ENCODE measurements around the gene CNKSR1.

The CNKSR1 gene

GRCh38 chr1:26161415-26162219 is 15.7 kb upstream of the CNKSR1 start:
- FAIRE-seq: no peak
- no peak for TF ChIP-seq TAF1 (IDR thresholded peaks at IDR 0.05; ENCODE audit: borderline replicate concordance, low read depth, low read length)
- DNase-seq (ENCODE audit: insufficient read length): no peak

- TF ChIP-seq TAF1 (IDR thresholded peaks at IDR 0.05; ENCODE audit: borderline replicate concordance, low read depth, low read length) (no peak), POLR2A (IDR thresholded peaks at IDR 0.05; ENCODE audit: low read depth, low read length) (no peak), POLR2AphosphoS5 (IDR thresholded peaks at IDR 0.05; ENCODE audit: low read depth, low read length) (no peak)
- FAIRE-seq: no peak
- DNase-seq (ENCODE audit: insufficient read length): no peak
Measured at GRCh38 chr1:26162220-26162709, 15.0 kb upstream of the CNKSR1 start.

- FAIRE-seq: no peak
Measured at GRCh38 chr1:26163684-26164035, 13.6 kb upstream of the CNKSR1 start.

GRCh38 chr1:26164036-26164860 is 13.0 kb upstream of the CNKSR1 start:
- FAIRE-seq: peak; percentile 24
- peak; percentile 64 for DNase-seq (ENCODE audit: insufficient read length)

More at GRCh38 chr1:26163684-26164035, 13.6 kb upstream of the CNKSR1 start:
- TF ChIP-seq POLR2AphosphoS5 (IDR thresholded peaks at IDR 0.05; ENCODE audit: low read depth, low read length): no peak
- no peak for TF ChIP-seq POLR2A (IDR thresholded peaks at IDR 0.05; ENCODE audit: low read depth, low read length)
- TF ChIP-seq TAF1 (IDR thresholded peaks at IDR 0.05; ENCODE audit: borderline replicate concordance, low read depth, low read length): no peak
- no peak for DNase-seq (ENCODE audit: insufficient read length)

GRCh38 chr1:26164861-26165842 is 12.1 kb upstream of the CNKSR1 start:
- TF ChIP-seq POLR2A (IDR thresholded peaks at IDR 0.05; ENCODE audit: low read depth, low read length) (no peak), TAF1 (IDR thresholded peaks at IDR 0.05; ENCODE audit: borderline replicate concordance, low read depth, low read length) (no peak), POLR2AphosphoS5 (IDR thresholded peaks at IDR 0.05; ENCODE audit: low read depth, low read length) (no peak)
- no peak for DNase-seq (ENCODE audit: insufficient read length)
- no peak for FAIRE-seq

More at GRCh38 chr1:26164036-26164860, 13.0 kb upstream of the CNKSR1 start:
- no peak for TF ChIP-seq POLR2A (IDR thresholded peaks at IDR 0.05; ENCODE audit: low read depth, low read length)
- TF ChIP-seq TAF1 (IDR thresholded peaks at IDR 0.05; ENCODE audit: borderline replicate concordance, low read depth, low read length): no peak
- no peak for TF ChIP-seq POLR2AphosphoS5 (IDR thresholded peaks at IDR 0.05; ENCODE audit: low read depth, low read length)

- DNase-seq (ENCODE audit: insufficient read length): no peak
- TF ChIP-seq POLR2A (IDR thresholded peaks at IDR 0.05; ENCODE audit: low read depth, low read length) (no peak), TAF1 (IDR thresholded peaks at IDR 0.05; ENCODE audit: borderline replicate concordance, low read depth, low read length) (no peak), POLR2AphosphoS5 (IDR thresholded peaks at IDR 0.05; ENCODE audit: low read depth, low read length) (no peak)
- no peak for FAIRE-seq
Measured at GRCh38 chr1:26166719-26167281, 10.5 kb upstream of the CNKSR1 start.

DNA sequence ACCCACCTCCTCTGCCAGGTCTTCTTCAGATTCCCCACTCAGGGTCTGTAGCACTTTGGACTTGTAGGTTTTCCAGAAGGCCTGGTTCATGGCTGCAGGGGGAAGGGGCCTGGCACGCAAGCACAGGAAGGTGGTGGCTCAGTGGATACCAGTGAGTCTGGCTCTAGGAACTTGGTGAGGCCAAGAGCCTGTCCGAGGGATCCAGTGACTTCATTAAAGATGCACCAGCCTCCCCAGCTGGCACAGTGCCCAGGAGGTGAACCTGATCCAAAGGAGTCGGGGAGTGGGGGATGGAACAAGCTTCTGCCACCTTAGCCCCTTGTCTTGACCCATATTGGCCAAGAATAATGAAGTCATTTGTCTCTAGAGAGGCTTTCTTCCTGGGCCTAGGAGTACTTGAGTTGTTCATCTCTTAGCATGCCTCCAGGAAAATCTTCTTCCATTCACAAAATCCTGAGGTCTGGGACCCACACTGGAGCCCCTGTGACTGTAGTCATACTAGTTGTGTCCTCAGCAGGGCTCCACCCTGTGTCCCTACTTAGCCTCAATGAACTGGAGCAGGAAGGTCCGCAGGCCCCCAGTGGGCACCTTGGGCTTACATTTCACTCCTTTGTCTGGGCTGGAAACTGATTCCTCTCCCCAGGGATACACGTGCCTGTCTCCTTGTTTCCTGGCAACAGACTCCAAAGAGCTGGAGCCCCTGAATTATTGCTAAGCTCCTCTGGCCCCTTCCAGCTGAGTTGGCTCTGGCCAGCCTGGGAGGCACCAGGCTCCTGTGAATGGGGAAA is 8.7 kb upstream of the CNKSR1 start, which contains the start of gene C1orf232:
Gene C1orf232 (minus strand): TSS at position 554 of the 788 bp plus-strand sequence. CDS start 464 bp downstream, at position 90.
- DNase-seq (ENCODE audit: insufficient read length) (no peak), FAIRE-seq (no peak)
- TF ChIP-seq POLR2A (IDR thresholded peaks at IDR 0.05; ENCODE audit: low read depth, low read length): no peak
- no peak for TF ChIP-seq POLR2AphosphoS5 (IDR thresholded peaks at IDR 0.05; ENCODE audit: low read depth, low read length)
- TF ChIP-seq TAF1 (IDR thresholded peaks at IDR 0.05; ENCODE audit: borderline replicate concordance, low read depth, low read length): no peak

GRCh38 chr1:26169198-26169554 is 8.1 kb upstream of the CNKSR1 start:
- no peak for TF ChIP-seq POLR2A (IDR thresholded peaks at IDR 0.05; ENCODE audit: low read depth, low read length)
- TF ChIP-seq TAF1 (IDR thresholded peaks at IDR 0.05; ENCODE audit: borderline replicate concordance, low read depth, low read length): no peak
- TF ChIP-seq POLR2AphosphoS5 (IDR thresholded peaks at IDR 0.05; ENCODE audit: low read depth, low read length): no peak
- DNase-seq (ENCODE audit: insufficient read length): no peak
- no peak for FAIRE-seq

DNA sequence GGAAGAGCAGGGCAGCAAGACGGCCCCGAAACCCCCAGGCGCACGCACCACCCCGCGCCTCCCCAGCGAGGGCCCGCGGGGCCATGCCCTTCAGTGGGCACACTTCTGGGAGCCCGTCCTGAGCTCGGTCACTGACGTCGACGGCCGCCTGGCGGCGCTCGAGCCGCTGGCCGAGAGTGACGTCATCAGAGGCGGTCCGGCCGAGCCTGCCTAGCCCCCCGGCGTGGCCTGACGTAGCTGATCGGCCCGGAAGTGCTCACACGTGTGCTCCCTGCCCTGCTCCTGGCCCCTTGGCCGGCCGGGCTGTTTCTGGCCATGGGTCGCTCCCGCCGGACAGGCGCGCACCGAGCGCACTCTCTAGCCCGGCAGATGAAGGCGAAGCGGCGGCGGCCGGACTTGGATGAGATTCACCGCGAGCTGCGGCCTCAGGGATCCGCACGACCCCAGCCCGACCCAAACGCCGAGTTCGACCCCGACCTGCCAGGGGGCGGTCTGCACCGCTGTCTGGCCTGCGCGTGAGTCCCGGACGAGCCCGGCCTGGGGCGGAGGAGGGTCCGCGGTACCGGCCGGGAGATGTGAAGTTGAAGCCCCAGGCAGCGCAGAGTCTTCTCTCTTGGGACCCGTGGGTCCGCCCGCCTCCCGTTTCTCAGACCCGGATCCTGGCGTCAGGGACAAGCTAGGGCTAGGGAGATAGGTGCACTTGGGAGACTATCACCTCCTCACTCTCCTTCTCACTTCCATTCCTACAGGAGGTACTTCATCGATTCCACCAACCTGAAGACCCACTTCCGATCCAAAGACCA is 7.4 kb upstream of the CNKSR1 start, which contains the start of gene ZNF593:
Gene ZNF593 (plus strand): TSS at position 240 of the 803 bp plus-strand sequence. CDS start 76 bp downstream, at position 316.
- peak; percentile 100 for DNase-seq (ENCODE audit: insufficient read length)
- FAIRE-seq: peak; percentile 100
- TF ChIP-seq POLR2A (IDR thresholded peaks at IDR 0.05; ENCODE audit: low read depth, low read length): peak; percentile 84
- no peak for TF ChIP-seq TAF1 (IDR thresholded peaks at IDR 0.05; ENCODE audit: borderline replicate concordance, low read depth, low read length)
- peak; percentile 81 for TF ChIP-seq POLR2AphosphoS5 (IDR thresholded peaks at IDR 0.05; ENCODE audit: low read depth, low read length)

Measured in GM12892 (cell line).